ENCODE results near the gene MAPKAP1.

Gene MAPKAP1

GRCh38 chr9:125513668-125514413, 193.2 kb downstream of the MAPKAP1 start:
- peak; percentile 72 for DNase-seq (ENCODE audit: low read depth)

DNA sequence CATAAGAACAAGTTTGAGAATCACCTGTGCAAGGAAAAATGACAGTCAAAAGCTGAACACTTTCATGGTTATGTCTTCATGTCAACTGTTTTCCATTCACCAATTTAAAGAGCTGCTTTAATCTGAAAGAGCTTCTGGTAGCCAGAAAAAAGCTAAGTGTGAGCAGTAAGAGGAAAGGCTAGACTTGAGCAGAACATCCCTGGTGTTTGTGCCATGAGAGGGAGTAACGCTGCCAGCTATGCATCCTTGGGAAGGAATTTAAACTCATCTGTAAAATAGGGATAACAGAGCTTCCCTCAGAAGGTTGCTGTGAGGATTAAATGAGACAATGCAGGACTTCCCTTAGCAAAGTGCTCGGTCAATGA, 193.7 kb downstream of the MAPKAP1 start:
- DNase-seq (ENCODE audit: low read depth) = no peak

- DNase-seq (ENCODE audit: low read depth) = peak; percentile 69
Observed at GRCh38 chr9:125511789-125512660, 195.0 kb downstream of the MAPKAP1 start.

GRCh38 chr9:125510980-125511379, 196.0 kb downstream of the MAPKAP1 start:
- DNase-seq (ENCODE audit: low read depth) = no peak

DNA sequence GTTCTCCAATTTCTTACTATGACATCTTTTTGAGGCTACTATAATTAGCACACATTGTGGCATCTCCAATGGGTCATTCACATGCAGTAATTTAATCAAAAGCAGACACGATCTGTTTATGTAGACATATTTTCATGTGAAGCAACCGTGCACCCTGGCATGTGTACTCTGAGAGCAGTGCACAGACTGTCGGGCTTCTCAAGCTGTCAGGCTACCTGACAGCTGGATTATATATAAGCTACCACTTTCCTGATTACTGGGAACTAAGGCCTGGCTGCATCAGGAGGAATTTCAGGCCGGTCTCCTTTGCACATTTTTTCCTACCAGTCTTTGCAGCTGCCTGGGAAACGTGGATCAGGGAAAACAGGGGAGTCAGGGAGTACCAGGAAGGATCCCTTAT, 197.5 kb downstream of the MAPKAP1 start:
- DNase-seq (ENCODE audit: low read depth) = peak; percentile 90

- no peak for DNase-seq (ENCODE audit: low read depth)
Observed at GRCh38 chr9:125508249-125508648, 198.8 kb downstream of the MAPKAP1 start.

DNA sequence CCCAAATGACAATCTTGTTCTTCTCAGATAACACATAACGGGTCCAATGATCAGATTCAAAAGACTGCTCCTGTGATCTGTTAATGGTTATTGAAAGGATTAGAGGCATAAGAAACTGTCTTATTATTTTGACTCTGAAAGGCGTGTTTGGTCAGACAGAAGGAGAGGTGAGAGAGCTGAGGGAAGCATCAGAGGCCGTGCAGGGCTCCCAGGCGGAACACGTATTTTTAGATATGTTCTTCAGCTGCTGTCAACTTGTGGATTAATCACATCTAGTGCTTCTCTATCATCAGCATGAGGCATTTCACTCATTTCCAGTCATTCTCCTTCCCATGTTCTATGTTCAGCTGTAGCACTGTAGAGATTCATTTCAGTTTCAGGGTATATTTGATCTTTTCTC, 199.8 kb downstream of the MAPKAP1 start:
- DNase-seq (ENCODE audit: low read depth) = no peak

- no peak for DNase-seq (ENCODE audit: low read depth)
Observed at GRCh38 chr9:125505988-125506438, 201.0 kb downstream of the MAPKAP1 start.

DNA sequence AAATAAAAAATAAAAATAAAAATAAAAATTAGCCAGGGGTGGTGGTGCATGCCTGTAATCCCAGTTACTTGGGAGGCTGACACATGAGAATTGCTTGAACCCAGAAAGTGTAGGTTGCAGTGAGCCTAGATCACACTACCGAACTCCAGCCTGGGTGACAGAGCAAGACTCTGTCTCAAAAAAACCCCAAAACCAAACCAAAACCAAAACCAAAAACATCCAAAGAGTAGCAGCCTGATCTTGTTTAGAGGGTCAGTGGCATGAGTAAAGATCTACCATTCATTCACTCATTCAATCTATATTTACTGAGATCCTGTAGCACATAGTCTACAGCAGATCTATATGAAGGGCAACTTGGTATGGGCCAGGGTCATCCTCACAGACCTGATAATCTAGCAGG, 202.4 kb downstream of the MAPKAP1 start:
- DNase-seq (ENCODE audit: low read depth) = no peak

GRCh38 chr9:125497906-125498305, 209.1 kb downstream of the MAPKAP1 start:
- DNase-seq (ENCODE audit: low read depth) = no peak

GRCh38 chr9:125497478-125497877, 209.5 kb downstream of the MAPKAP1 start:
- DNase-seq (ENCODE audit: low read depth) = no peak

GRCh38 chr9:125496313-125496834, 210.6 kb downstream of the MAPKAP1 start:
- DNase-seq (ENCODE audit: low read depth) = no peak

- DNase-seq (ENCODE audit: low read depth) = peak; percentile 40
Observed at GRCh38 chr9:125495172-125496119, 211.6 kb downstream of the MAPKAP1 start.

GRCh38 chr9:125494653-125494915, 212.4 kb downstream of the MAPKAP1 start:
- DNase-seq (ENCODE audit: low read depth) = peak; percentile 83

DNA sequence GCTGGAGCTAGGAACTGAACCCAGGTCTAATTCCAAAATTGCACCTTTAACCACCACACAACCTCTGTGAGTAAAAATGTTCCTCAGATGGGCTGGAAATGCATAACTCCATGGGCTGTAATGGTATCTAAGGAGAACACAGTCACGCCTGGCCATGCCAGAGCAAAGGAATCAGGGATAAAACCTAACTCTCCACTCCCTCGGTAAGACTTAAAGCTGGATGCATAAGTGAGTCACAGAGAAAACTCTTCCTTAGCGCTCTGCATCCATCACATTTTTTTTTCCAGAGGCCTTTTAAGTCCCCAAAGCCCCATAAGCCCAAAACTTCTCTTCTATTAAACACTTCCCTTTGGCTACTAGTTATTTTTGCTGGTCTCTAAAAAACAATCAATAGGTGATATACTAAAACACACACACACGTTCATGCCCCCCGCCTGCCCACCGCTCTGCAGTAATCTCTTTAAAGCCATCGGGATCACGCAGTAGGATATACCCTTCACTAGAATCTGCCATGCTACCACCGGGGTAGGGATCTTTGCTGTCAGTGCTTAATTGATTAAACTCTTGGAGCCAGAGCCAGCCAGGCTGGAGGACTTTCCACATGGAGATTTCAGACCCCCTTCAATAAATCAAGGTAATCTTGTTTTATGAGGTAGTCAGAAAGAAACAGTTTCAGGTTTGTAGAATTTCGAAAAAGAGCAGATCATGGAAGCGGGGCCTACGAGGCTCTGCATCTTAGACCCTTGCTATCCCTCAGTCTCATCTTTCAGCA, 212.9 kb downstream of the MAPKAP1 start:
- peak; percentile 70 for DNase-seq (ENCODE audit: low read depth)

DNA sequence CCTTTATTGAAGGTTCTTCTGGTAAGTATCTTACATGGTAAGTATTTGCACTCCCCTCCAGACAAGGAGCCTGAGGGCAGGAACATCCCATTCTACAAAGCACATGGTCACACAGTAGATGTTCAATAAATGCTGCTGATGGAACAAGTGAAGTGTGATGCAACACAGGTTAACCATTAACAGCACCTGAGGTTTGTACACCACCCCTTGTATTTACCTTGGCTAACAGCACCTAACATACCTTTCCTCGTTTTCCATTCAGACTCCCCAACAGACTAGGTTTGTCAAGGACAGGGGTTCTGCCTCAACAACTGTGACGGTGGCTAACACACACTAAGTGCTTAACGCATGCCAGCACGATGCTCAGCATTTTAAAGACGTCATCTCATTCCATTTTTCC, 213.6 kb downstream of the MAPKAP1 start:
- no peak for DNase-seq (ENCODE audit: low read depth)

DNA sequence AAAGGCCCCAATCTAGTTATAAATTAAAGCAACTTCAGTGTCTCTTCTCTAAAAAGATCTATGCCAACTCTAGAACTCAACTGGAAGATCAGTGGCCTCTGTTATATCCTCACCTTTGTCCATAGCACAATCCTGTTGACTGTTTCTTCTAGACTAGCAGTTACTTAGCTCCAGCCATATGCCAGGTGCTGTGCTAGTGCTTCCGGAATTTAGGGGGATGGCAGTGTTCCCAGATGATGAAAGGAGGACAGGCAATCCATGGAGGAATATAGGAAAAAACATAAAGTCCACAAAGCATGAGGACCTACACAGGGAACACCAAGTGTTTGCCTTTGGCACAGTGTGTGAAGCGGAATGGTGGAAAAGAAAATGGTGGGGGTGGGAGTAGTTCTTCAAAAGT, 214.3 kb downstream of the MAPKAP1 start:
- no peak for DNase-seq (ENCODE audit: low read depth)

GRCh38 chr9:125487842-125488241, 219.2 kb downstream of the MAPKAP1 start:
- DNase-seq (ENCODE audit: low read depth) = no peak

- DNase-seq (ENCODE audit: low read depth) = no peak
Observed at GRCh38 chr9:125486576-125486975, 220.4 kb downstream of the MAPKAP1 start.

- DNase-seq (ENCODE audit: low read depth) = no peak
Observed at GRCh38 chr9:125486152-125486508, 220.9 kb downstream of the MAPKAP1 start.

- DNase-seq (ENCODE audit: low read depth) = no peak
Observed at GRCh38 chr9:125485471-125486151, 221.4 kb downstream of the MAPKAP1 start.

Data from EH (cell line).